HEK293 (cell line): ENCODE data around the gene TRH.
"Not testable (repeated sequence)": the region's sequence is repeated elsewhere in the genome, so short reads cannot be mapped to it uniquely, and the experiment has no call there.

Experiments used
- CTCF ChIA-PET: fragments of 350-600 bp; formaldehyde crosslinking; extraction: SDS; loops from one replicate; lab custom pipeline; 2021; ENCODE audit warnings: antibody characterized with exemption; lab: Yijun Ruan, JAX
- POLR2A ChIA-PET: fragments of 300-600 bp; formaldehyde crosslinking; extraction: SDS; loops from one replicate; lab custom pipeline; 2020; ENCODE audit warnings: antibody characterized with exemption, inconsistent platforms; lab: Yijun Ruan, JAX
- H3K27ac ChIP-seq: fragments of 200-500 bp; sonication (Bioruptor generic); 2 replicates; pipeline ENCODE4 v1.5.1; 2014; ENCODE audit warnings: low read depth, low read length, control low read depth, inconsistent platforms; ENCODE audit errors: extremely low read depth
- H3K36me3 ChIP-seq, 2 experiments: fragments of 200-500 bp in 1 of 2; sonication (Bioruptor generic) in 1 of 2; 1 replicate in 1 of 2; 2 replicates in 1 of 2; pipeline ENCODE4 v1.5.1; 2014 to 2017; ENCODE audit warnings: inconsistent platforms in 2 of 2, low read length in 2 of 2; ENCODE audit not compliant: control insufficient read depth in 2 of 2, insufficient read depth in 1 of 2
- H3K4me1 ChIP-seq: fragments of 200-500 bp; sonication (Bioruptor generic); 2 replicates; pipeline ENCODE4 v1.5.1; 2014; ENCODE audit warnings: mild to moderate bottlenecking, low read length, inconsistent platforms; ENCODE audit not compliant: control insufficient read depth, insufficient read depth
- H3K4me3 ChIP-seq: 2 replicates; pipeline ENCODE4 v1.5.1; 2011; ENCODE audit warnings: low read depth, mild to moderate bottlenecking, control low read depth, low read length, moderate library complexity
- H3K9me3 ChIP-seq: fragments of 200-500 bp; sonication (Bioruptor generic); 2 replicates; pipeline ENCODE4 v1.5.1; 2014; ENCODE audit warnings: low read depth, low read length, inconsistent platforms; ENCODE audit not compliant: control insufficient read depth, insufficient read depth
- EGR2 ChIP-seq: fragments of 450-650 bp; formaldehyde crosslinking; IDR thresholded peaks from 2 replicates; pipeline ENCODE4 v1.5.1; 2016; ENCODE audit warnings: low read depth, missing biosample characterization, missing genetic modification characterization
- GLI2 ChIP-seq: fragments of 450-650 bp; formaldehyde crosslinking; IDR thresholded peaks from 2 replicates; pipeline ENCODE4; 2017; ENCODE audit warnings: missing biosample characterization, missing genetic modification characterization, low read depth, borderline replicate concordance
- YY1 ChIP-seq: fragments of 450-650 bp; formaldehyde crosslinking; IDR thresholded peaks from 2 replicates; pipeline ENCODE4 v1.5.1; 2018; ENCODE audit warnings: missing biosample characterization, missing genetic modification characterization
- ZBTB21 ChIP-seq: fragments of 450-650 bp; formaldehyde crosslinking; IDR thresholded peaks from 2 replicates; pipeline ENCODE4 v1.5.1; 2017; ENCODE audit warnings: missing biosample characterization, missing genetic modification characterization
- ZNF114 ChIP-seq: fragments of 450-650 bp; formaldehyde crosslinking; IDR thresholded peaks from 2 replicates; pipeline ENCODE4 v1.5.0; 2017; ENCODE audit warnings: missing biosample characterization, missing genetic modification characterization
- ZNF18 ChIP-seq: fragments of 450-650 bp; formaldehyde crosslinking; IDR thresholded peaks from 2 replicates; pipeline ENCODE4 v1.5.1; 2016; ENCODE audit warnings: missing biosample characterization, missing genetic modification characterization
- ZNF202 ChIP-seq: fragments of 450-650 bp; formaldehyde crosslinking; IDR thresholded peaks from 2 replicates; pipeline ENCODE4 v1.5.1; 2016; ENCODE audit warnings: missing biosample characterization, missing genetic modification characterization, borderline replicate concordance
- ZNF23 ChIP-seq: fragments of 450-650 bp; formaldehyde crosslinking; IDR thresholded peaks from 2 replicates; pipeline ENCODE4 v1.5.1; 2016; ENCODE audit warnings: missing biosample characterization, missing genetic modification characterization, borderline replicate concordance
- ZNF248 ChIP-seq: fragments of 450-650 bp; formaldehyde crosslinking; IDR thresholded peaks from 2 replicates; pipeline ENCODE4 v1.5.1; 2017; ENCODE audit warnings: missing biosample characterization, missing genetic modification characterization
- ZNF423 ChIP-seq: fragments of 450-650 bp; formaldehyde crosslinking; IDR thresholded peaks from 2 replicates; pipeline ENCODE4 v1.5.1; 2016; ENCODE audit warnings: missing biosample characterization, missing genetic modification characterization
- ZNF629 ChIP-seq: fragments of 450-650 bp; formaldehyde crosslinking; IDR thresholded peaks from 2 replicates; pipeline ENCODE4 v1.5.1; 2017; ENCODE audit warnings: missing biosample characterization, missing genetic modification characterization
- ZNF692 ChIP-seq: fragments of 450-650 bp; formaldehyde crosslinking; IDR thresholded peaks from 2 replicates; pipeline ENCODE4 v1.5.1; 2016; ENCODE audit warnings: missing biosample characterization, missing genetic modification characterization
- ZNF776 ChIP-seq: fragments of 450-650 bp; formaldehyde crosslinking; IDR thresholded peaks from 2 replicates; pipeline ENCODE4 v1.5.0; 2017; ENCODE audit warnings: missing biosample characterization, missing genetic modification characterization, borderline replicate concordance
- ZSCAN4 ChIP-seq: fragments of 450-650 bp; formaldehyde crosslinking; IDR thresholded peaks from 2 replicates; pipeline ENCODE4 v1.5.1; 2017; ENCODE audit warnings: missing biosample characterization, missing genetic modification characterization

Gene TRH

GRCh38 chr3:130010556-130010955 is 36.0 kb downstream of the TRH start:
- no peaks in the 10 kb centered on the region for H3K9me3 ChIP-seq
- H3K27ac ChIP-seq: no peak overlapping the region
- CTCF ChIA-PET: no interaction called here
- no peak overlapping the region for H3K4me3 ChIP-seq
- H3K4me1 ChIP-seq: no peaks in the 10 kb centered on the region
- TF ChIP-seq GLI2 (tag by site-specific recombination): no peak
- no peak for TF ChIP-seq ZNF248 (tag by site-specific recombination)
- no peak for TF ChIP-seq EGR2 (tag by site-specific recombination)
- no peak for TF ChIP-seq ZNF692 (tag by site-specific recombination)
- TF ChIP-seq ZNF202 (tag by site-specific recombination): no peak
- TF ChIP-seq ZNF114: no peak
- TF ChIP-seq YY1 (tag by site-specific recombination): no peak
- TF ChIP-seq ZNF23 (tag by site-specific recombination): no peak
- no peak for TF ChIP-seq ZNF423 (tag by site-specific recombination)
- no peak for TF ChIP-seq ZSCAN4 (tag by site-specific recombination)
- TF ChIP-seq, all 188 proteins: peak for 0
- POLR2A ChIA-PET: no interaction called here
- H3K36me3 ChIP-seq: no peaks in the 10 kb centered on the region

GRCh38 chr3:130012108-130012507 is 37.6 kb downstream of the TRH start:
- H3K36me3 ChIP-seq, H3K4me3 ChIP-seq, CTCF ChIA-PET, H3K9me3 ChIP-seq, H3K4me1 ChIP-seq, H3K27ac ChIP-seq, POLR2A ChIA-PET: not testable (repeated sequence)
- TF ChIP-seq ZNF18: peak; percentile 38; the same call in 1 of the 2 replicates

GRCh38 chr3:130013246-130013645 is 38.7 kb downstream of the TRH start:
- H3K9me3 ChIP-seq, H3K4me1 ChIP-seq, CTCF ChIA-PET, H3K4me3 ChIP-seq, POLR2A ChIA-PET, H3K27ac ChIP-seq, H3K36me3 ChIP-seq: not testable (repeated sequence)

- H3K4me1 ChIP-seq: no peaks in the 10 kb centered on the region
- CTCF ChIA-PET: no interaction called here
- H3K9me3 ChIP-seq: no peaks in the 10 kb centered on the region
- TF ChIP-seq ZNF776: no peak
- no peak for TF ChIP-seq ZNF629 (tag by site-specific recombination)
- no peak for TF ChIP-seq ZBTB21 (tag by site-specific recombination)
- POLR2A ChIA-PET: no interaction called here
- no peak overlapping the region for H3K27ac ChIP-seq
- no peaks in the 10 kb centered on the region for H3K36me3 ChIP-seq
- H3K4me3 ChIP-seq: no peak overlapping the region
Observed at GRCh38 chr3:130014526-130014925, 40.0 kb downstream of the TRH start.

GRCh38 chr3:130017661-130018060 is 43.1 kb downstream of the TRH start:
- H3K36me3 ChIP-seq, CTCF ChIA-PET, H3K9me3 ChIP-seq, H3K27ac ChIP-seq, POLR2A ChIA-PET, H3K4me3 ChIP-seq, H3K4me1 ChIP-seq: not testable (repeated sequence)
